Globus pallidus (tissue), 1 donor: ENCODE data around the gene TFEB.

Experiments
- DNase-seq: peaks from one replicate; pipeline ENCODE4 v3.0.0-alpha.2; 2015; ENCODE audit warnings: low spot score

Gene TFEB

GRCh38 chr6:41763470-41763869 lies 28.1 kb upstream of the TFEB start:
- no peak for DNase-seq

GRCh38 chr6:41759905-41760579 lies 24.6 kb upstream of the TFEB start:
- DNase-seq, result no peak

- no peak for DNase-seq
Measured at GRCh38 chr6:41759106-41759904, 23.9 kb upstream of the TFEB start.

- no peak for DNase-seq
Measured at GRCh38 chr6:41758641-41759035, 23.2 kb upstream of the TFEB start.

GRCh38 chr6:41757931-41758640 lies 22.7 kb upstream of the TFEB start:
- DNase-seq, result no peak

- DNase-seq, result no peak
Measured at GRCh38 chr6:41757271-41757670, 21.9 kb upstream of the TFEB start.

- DNase-seq, result no peak
Measured at GRCh38 chr6:41756354-41756753, 20.9 kb upstream of the TFEB start.

- no peak for DNase-seq
Measured at GRCh38 chr6:41755895-41756294, 20.5 kb upstream of the TFEB start.

- DNase-seq, result no peak
Measured at GRCh38 chr6:41750374-41750773, 15.0 kb upstream of the TFEB start.

- no peak for DNase-seq
Measured at GRCh38 chr6:41748542-41748941, 13.1 kb upstream of the TFEB start.

- no peak for DNase-seq
Measured at GRCh38 chr6:41748102-41748477, 12.7 kb upstream of the TFEB start.

GRCh38 chr6:41747256-41748101 lies 12.1 kb upstream of the TFEB start, which contains the start of gene PGC:
PGC (minus strand) TSS chr6:41747397; CDS start chr6:41747334, 63 bp downstream.
- no peak for DNase-seq

GRCh38 chr6:41746107-41746506 lies 10.7 kb upstream of the TFEB start:
- DNase-seq, result no peak

- DNase-seq, result no peak
Measured at GRCh38 chr6:41744236-41744787, 8.9 kb upstream of the TFEB start.

GRCh38 chr6:41743406-41744235 lies 8.2 kb upstream of the TFEB start:
- DNase-seq, result no peak

- DNase-seq, result no peak
Measured at GRCh38 chr6:41741625-41742490, 6.5 kb upstream of the TFEB start.

GRCh38 chr6:41740366-41741162 lies 5.2 kb upstream of the TFEB start:
- no peak for DNase-seq

- DNase-seq, result no peak
Measured at GRCh38 chr6:41739041-41739440, 3.6 kb upstream of the TFEB start.

GRCh38 chr6:41737591-41738130 lies 2.3 kb upstream of the TFEB start:
- DNase-seq, result no peak
